Ectodermal cell (in vitro differentiated cells): ENCODE measurements around the gene FBXW4.

Experiments used
- H3K27ac ChIP-seq: 2 replicates; pipeline ENCODE4 v1.7.0; 2013; ENCODE audit warnings: mild to moderate bottlenecking, low read depth, low read length; ENCODE audit not compliant: insufficient read depth, poor library complexity, severe bottlenecking
- H3K27me3 ChIP-seq: 2 replicates; pipeline ENCODE4 v1.7.0; 2013; ENCODE audit warnings: mild to moderate bottlenecking, low read length; ENCODE audit not compliant: insufficient read depth, control insufficient read depth, poor library complexity, severe bottlenecking
- H3K36me3 ChIP-seq: one replicate; pipeline ENCODE4 v1.7.0; 2013; ENCODE audit warnings: low read length; ENCODE audit not compliant: control insufficient read depth, insufficient read depth
- H3K4me1 ChIP-seq: one replicate; pipeline ENCODE4 v1.7.0; 2013; ENCODE audit warnings: low read length; ENCODE audit not compliant: control insufficient read depth, insufficient read depth
- H3K4me3 ChIP-seq: 2 replicates; pipeline ENCODE4 v1.7.0; 2013; ENCODE audit warnings: low read depth, low read length, control low read depth; ENCODE audit not compliant: insufficient read depth
- H3K9me3 ChIP-seq: 2 replicates; pipeline ENCODE4 v1.7.0; 2013; ENCODE audit warnings: mild to moderate bottlenecking, low read length, moderate library complexity; ENCODE audit not compliant: control insufficient read depth
- WGBS, 2 experiments: methylation state at CpG; one replicate each; pipeline ENCODE4 v1.1.7; 2013; ENCODE audit warnings: missing lambda C conversion rate in 2 of 2; 5-methylcytosine and 5-hydroxymethylcytosine counted together

Gene FBXW4

GRCh38 chr10:101562231-101562630 lies 132.7 kb downstream of the FBXW4 start:
- 95 to 97% methylated on average over 5 of the region's 5 CpGs for WGBS, 2 experiments

DNA sequence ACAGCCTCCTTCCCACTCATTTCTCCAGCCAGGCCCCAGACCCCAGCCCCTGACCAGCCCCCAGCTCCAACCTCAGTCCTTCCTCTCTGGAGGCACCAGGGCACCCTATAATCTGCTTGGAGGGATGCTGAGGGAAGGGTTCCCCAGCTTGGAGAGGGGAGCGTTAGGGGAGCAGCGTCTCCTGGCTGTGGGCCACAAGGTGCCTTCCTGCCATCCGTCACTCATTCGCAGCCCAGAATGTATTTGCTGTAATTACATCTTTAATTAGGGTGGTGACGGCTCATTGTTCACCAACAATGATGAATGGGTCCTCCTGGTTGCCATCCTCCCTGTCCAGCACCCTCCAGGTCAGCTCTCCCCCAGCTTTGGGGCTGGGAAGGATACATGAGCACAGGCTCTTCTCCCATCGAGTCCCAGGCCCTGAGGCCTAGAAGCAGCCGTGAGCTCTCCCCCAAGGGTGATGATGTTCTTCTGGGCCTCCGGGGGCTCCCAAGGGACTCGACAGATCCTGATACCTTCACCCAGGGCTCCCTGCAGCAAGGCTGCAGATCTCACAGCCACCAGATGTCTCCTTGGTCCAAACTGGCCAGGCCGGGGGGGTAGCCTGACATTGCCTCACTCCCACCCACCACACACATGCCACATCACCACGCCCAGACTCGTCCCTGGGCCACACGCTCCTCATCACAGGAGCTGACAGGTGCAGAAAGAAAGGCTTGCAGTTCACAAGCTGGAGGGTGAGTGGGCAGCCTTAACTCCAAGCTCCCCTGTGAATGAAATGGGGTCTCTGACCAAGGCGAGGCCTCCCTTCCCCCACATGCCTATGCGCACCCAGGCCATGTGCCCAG lies 133.7 kb downstream of the FBXW4 start:
- peaks cover 10% of the 10 kb centered on the region for H3K27me3 ChIP-seq
- no peaks in the 10 kb centered on the region for H3K36me3 ChIP-seq
- H3K4me3 ChIP-seq = no peak overlapping the region
- H3K4me1 ChIP-seq = no peaks in the 10 kb centered on the region
- no peak overlapping the region for H3K27ac ChIP-seq
- no peaks in the 10 kb centered on the region for H3K9me3 ChIP-seq
- 93 to 94% methylated on average over 15 of the region's 15 CpGs for WGBS, 2 experiments

More at GRCh38 chr10:101562231-101562630, 132.7 kb downstream of the FBXW4 start:
- H3K4me1 ChIP-seq = no peaks in the 10 kb centered on the region
- peaks cover 19% of the 10 kb centered on the region for H3K27me3 ChIP-seq
- H3K9me3 ChIP-seq = no peaks in the 10 kb centered on the region
- H3K4me3 ChIP-seq = no peak overlapping the region
- H3K27ac ChIP-seq = no peak overlapping the region
- no peaks in the 10 kb centered on the region for H3K36me3 ChIP-seq
